DMS53 treated with DMSO at 0.1 percent for 48 hours (cell line): ENCODE data around the gene RREB1.

Experiments
- DNase-seq: peaks from one replicate; lab custom pipeline; 2025; ENCODE audit not compliant: unreplicated experiment; lab: John Stamatoyannopoulos, UW

Gene RREB1

GRCh38 chr6:7282097-7282906 is 174.5 kb downstream of the RREB1 start:
- DNase-seq: no peak

- DNase-seq: no peak
These were observed 175.9 kb downstream of the RREB1 start for GRCh38 chr6:7283676-7284075.

GRCh38 chr6:7285416-7285815 is 177.7 kb downstream of the RREB1 start:
- DNase-seq: no peak

- DNase-seq: no peak
These were observed 182.3 kb downstream of the RREB1 start for GRCh38 chr6:7290079-7290478.

- DNase-seq: no peak
These were observed 185.0 kb downstream of the RREB1 start for GRCh38 chr6:7292596-7293255.

- DNase-seq: no peak
These were observed 188.2 kb downstream of the RREB1 start for GRCh38 chr6:7295916-7296315.

- DNase-seq: no peak
These were observed 188.8 kb downstream of the RREB1 start for GRCh38 chr6:7296602-7297001.

GRCh38 chr6:7298113-7298512 is 190.4 kb downstream of the RREB1 start:
- DNase-seq: no peak

- DNase-seq: no peak
These were observed 193.2 kb downstream of the RREB1 start for GRCh38 chr6:7300926-7301325.
